GM21447 (cell line): ENCODE results near the gene ARHGAP1.

Experiments
- ATAC-seq: cut with Tn5 transposase; IDR thresholded peaks from one replicate; pipeline ENCODE4 v1.9.1; 2021; ENCODE audit not compliant: unreplicated experiment

Gene ARHGAP1

DNA sequence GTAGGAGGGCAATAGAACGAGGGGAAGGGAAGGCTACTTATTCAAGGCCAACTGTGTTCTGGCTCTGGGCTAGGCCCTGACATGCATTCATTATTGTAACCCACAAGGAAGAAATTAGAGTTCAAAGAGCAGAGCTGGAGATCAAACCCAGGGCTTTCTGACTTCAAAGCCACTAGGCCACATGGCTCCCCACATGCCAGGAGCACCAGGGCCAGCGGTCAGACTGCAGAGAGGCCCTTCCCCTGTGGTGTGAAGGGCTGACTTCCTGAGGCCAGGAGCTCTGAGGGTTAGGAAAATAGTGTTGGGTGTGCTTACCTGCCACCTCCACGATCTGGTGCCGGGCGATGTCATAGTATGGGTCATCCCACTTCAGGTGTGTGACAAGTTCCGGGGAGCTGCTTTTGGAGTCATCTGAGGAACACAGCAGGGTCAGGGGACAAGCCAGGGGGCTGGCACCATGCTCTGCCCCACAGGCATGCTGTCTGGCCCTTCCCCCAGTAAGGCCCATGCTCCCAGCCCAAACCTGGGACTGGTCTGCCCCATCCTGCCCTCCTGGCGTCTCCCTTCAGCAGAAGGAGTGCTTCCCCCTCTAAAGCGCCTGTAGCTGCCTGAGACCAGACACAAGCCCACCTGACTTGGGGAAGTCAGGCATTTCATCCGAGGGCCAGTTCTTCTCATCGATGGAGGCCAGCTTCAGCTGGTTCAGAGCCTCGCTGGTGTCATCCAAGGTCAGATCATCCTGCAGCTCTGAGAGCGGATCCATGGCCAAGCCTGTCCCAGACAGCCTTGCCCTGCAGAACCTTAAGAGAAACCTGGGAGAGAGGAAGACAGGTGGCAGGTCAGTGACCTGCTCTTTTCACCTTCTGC, 4.8 kb downstream of the ARHGAP1 start:
- no peak for ATAC-seq

DNA sequence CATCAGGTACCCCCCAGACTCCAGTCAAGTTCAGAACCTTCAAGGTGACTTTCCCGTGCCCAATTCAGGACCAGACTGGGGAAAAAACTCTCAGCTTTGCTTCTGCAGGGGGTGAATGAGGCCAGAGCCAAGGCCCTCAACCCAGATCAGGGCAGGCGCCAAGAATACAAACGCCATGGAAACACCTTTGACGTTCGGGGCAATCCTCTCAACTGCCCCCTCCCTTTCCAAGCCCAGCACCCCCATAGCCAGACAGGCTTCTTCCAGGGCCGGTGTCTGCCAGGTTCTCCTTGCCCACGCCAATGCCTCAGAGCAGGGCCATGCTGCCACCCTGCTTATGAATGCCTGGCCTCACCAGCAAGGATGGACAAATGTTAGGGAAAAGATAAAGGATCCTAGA, 5.8 kb downstream of the ARHGAP1 start:
- no peak for ATAC-seq

DNA sequence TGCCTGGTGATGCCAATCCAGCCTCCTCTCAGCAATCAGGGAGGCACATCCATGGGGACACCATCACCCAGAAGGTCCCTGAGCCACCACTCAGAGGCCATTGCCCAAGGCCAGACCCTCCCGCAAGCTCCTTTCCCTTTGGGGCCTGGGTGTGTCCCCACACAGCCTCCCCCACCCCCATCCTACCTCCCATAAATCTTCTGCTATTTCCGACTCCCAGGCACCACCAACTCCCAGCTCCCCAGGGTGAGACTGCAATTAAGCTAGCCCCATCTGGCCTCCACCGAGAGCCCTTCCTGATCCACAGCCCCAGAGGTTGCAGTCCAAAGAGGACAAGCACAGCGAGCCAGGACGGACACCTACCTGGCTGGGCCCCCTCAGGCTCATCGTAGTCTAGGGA, 6.3 kb downstream of the ARHGAP1 start:
- ATAC-seq: no peak

DNA sequence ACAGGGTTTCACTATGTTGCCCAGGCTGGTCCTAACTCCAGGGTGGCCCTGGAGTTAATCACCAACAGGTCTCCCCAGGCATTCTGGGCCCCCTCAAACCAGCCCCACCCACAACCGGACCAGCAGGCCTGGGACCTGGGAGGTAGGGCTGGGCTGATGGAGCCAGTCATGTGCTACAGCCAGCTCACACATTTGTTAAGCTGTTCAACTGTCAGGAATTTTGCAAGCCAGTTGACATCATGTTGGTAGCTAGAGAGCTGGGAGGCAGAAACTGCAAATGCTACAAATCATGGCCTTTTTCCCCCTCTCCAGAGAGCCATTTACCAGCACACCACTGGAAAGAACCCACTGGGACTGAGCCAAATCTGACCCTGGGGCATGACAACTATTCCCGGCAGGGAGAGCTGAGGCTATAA, 6.8 kb downstream of the ARHGAP1 start:
- ATAC-seq: no peak

DNA sequence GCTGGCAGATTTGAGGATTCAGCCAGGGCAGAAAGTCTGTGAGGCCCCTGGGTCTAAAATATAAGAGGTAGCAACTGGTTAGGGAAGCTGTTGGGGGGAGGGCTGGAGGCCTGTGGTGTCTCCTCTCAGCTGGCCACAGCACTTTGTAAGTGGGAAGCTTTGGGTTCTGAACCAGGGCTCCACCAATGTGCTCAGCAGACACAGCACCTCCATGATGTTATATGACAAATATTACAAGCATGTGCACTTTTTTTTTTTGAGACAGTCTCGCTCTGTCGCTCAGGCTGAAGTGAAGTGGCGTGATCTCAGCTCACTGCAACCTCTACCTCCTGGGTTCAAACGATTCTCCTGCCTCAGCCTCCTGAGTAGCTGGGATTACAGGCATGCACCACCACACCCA, 8.0 kb downstream of the ARHGAP1 start:
- no peak for ATAC-seq

DNA sequence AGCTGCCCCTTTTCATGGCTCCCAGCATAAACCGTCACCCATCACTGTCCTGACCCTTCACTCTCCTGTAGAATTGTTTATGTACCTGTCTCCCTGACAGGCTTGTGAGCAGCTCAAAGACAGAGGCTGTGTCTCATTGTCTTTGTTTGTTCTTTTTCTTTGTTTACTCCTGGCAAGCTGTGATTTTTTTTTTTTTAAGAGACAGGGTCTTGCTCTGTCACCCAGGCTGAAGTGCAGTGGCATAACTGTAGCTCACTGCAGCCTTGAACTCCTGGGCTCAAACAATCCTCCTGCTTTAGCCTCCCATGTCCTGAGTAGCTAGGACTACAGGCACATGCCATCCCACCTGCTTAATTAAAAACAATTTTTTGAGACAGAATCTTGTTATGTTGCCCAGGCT, 9.7 kb downstream of the ARHGAP1 start:
- no peak for ATAC-seq

DNA sequence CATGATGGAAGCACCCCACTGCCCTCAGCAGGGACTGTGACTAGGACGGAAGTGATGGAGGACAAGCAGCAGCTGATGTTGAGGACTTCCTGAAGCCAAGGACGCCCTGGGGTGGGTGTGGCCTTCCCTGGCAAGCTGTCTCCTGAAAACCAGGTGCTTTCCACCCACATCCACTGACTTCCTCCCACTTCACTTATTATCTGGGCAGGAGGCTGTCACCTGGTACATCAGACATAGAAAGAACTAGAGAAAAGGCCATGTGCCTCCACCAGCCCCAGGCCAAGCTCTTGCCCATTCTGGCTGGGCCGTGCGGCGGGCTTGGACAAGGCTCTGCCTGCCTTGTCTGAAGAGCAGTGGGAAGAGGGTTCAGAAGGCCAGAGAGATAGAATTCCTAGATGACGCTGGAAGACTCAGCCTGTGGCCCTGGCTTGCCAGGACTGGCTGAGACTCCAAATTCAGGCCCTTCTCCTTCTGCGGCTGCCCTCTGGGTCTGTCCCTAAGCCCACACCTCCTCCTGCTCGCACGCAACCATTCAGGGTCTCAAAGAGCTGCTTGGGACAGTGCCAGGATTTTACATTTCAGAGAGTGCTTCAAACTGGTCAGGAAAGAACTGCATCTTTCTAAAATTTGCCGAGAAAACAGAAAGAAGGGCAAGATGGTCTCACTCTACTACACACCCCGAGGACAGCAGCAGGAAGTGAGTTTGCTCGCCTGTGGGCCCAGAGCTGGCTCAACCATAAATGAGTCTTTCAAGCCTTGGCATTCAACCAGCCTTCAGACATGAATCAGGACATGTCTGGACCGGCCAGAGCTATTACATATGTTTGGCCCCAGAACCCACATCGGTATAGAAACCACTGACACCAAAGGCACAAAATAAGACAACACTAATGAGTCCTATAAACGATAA, 13.3 kb downstream of the ARHGAP1 start:
- ATAC-seq: no peak

DNA sequence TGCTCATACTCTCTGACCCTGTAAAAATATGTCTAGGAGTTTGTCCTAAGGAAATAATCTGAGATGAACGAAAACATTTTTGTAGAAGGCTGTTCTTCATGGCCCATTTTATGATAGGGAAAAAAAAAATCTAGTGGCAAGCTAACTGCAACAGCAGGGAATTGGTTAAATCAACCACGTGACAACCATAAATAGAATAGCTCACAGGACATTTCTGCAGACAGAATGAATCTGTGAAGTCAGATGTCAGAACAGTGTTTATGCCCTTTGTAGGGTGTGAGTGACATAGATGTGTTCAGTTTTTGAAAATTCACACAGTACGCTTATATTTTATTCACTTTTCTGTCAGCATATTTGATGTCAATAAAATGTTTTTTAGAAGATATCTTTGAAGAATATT, 16.1 kb downstream of the ARHGAP1 start:
- no peak for ATAC-seq

DNA sequence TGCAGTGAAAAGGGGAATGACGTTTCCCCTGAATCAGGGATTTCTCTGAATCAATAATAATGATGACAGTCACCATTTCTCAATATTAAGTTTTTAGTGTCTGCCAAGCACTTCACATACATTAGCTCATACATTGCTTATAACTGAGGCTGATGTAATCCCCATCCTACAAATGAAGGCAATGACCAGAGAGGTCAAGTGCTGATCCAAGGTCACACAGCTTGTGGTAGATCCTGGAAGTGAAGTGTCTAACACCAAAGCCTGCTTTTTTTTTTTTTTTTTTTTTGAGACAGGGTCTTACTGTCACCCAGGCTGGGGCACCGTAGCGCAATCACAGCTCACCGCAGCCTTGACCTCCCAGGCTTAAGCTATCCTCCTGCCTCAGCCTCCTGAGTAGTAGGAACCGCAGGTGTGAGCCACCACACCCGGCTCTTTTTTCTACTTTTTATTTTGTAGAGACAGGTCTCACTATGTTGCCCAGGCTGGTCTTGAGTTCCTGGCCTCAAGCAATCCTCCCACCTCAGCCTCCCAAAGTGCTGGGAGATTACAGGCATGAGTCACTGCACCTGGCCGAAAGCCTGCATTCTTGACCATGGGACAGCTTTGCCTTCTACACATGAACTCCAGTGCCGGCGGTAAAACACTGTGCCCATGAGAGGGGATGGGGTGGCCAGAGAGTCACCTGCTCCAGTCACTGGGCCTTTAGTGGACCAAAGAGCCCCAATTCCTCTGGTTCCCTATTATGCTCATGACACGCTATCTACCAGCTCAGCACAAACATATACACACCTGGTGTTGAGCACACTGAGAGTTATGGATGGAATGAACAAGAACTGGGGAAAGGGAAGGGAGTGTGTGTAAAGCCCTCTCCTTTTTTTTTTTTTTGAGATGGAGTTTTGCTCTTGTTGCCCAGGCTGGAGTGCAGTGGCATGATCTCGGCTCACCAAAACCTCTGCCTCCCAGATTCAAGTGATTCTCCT, 17.4 kb downstream of the ARHGAP1 start:
- no peak for ATAC-seq

DNA sequence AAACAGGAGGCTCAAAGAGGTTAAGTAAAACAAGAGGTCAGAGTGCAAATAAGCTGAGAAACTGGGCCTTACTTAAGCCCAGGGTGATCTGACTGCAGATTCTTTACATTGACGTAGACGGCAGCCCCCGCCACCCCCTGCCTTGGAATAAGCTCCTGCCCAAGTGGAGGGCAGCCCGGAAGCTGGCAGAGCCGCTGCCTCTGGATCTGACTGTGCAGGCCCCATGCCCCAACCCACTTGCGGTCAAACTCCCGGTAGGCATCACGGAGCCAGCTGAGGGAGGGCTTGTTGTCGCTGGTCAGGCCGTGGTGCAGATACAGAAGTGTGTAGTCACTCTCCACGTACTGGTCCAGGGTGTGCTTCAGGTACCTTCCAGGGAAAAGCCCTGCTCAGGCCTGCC, 18.6 kb downstream of the ARHGAP1 start:
- ATAC-seq: no peak

DNA sequence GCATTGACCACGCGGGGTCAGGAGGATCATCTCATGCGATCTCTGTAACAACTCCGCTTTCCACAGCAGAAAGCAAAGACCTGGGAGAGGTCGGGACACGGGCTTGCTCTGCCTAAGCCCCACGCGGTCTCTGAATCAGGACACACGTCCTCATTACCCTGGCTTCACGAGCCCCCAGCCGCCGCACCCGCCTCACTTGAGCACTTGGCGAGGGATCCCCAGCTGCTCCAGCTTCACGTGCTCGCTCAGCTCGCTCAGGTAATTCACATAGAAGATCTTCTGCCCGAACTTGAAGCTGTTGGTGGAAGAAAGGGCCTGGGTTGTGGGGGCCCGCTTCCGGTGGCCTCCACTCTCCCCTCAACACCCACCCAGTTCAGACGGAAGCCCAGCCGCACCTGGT, 19.6 kb downstream of the ARHGAP1 start:
- ATAC-seq: no peak

DNA sequence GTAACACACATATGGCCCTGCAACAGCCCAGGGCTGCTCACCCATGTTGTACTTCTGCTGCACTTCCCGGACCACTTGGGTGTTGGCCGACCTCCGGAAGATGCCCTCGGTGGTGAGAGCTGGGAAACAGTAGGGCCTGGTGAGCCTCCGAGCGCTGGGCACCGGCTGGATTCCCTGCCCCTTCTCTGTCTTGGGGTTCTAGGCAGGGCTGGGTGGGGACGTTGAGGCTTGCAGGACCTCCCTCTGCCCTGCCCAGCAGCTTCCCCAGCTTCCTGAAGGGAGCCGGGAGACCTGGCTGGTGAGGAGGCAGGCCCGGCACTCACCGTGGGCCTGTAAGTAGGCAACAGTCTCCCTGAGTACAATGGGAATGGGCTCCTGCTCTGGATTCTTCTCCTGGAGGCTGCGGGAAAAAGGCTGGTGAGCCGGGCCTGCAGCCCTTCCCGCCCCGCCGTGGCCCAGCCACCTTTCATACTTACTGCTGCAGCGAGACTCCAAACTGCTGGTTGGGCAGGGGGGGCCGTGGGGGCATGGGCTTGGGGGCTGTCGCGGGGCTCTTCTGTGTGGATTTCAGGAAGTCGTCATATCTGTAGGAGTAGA, 20.2 kb downstream of the ARHGAP1 start:
- ATAC-seq: no peak

DNA sequence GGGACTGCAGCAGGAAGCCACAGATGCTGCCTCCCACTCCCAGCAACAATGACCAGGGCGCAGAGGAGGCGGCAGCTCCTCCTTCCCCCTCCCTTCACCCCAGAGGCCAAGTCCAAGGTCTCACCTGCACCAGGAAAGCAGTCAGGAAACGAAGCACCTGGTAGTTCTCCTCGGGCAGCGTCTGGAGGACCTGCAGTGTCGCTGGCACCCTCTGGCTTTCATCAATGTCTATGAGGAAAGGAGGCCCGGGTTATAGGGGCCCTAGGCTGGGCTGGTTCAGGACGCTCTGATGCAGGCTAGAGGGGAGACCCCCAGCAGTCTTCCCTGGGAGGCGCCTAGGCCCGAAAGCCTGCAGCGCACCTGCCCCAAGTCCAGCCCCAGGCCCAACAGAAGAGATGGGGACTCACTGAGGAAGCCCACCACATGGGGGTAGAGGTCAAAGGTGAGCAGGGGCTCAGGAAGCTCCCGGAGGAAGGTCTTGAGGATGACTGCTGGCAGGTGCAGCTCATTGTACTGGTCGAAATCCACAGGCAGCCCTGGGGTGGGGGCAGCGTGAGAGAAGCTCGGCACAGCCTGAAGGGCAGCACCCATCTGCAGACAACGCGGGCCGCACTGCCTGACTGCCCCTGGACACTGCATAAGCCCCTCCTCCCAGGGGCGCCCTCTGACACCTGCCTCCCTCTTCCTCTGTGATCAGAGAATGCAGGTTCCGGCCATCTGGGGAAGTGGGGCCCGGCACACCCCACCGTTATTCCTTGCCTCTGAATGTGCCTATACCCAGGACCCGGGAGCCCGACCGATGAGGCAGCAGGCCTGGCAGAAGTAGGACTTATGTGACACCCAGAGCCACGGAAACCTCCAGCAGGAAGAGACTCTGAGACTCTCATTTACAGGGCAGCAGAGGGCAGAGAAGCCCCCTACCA, 20.9 kb downstream of the ARHGAP1 start:
- no peak for ATAC-seq

DNA sequence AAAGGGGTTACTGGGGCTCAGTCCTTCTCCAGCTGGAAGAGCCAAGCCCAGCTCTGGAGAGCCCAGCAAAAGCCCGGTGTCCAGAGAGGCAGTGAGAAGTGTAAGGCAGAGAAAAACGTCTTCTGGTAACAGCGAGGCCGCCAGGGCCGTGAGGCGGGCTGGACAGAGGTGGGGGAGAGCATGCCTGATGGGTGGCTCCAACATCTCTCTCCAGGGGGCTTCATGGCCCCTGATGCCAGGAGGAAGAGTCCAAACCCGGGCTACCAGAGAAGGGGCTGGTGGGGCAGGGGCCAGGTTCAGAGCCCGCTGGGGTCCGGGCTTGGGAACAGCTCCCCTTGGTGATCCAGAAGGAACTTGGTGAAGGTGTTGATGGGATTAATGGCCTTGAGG, 21.7 kb downstream of the ARHGAP1 start:
- no peak for ATAC-seq

DNA sequence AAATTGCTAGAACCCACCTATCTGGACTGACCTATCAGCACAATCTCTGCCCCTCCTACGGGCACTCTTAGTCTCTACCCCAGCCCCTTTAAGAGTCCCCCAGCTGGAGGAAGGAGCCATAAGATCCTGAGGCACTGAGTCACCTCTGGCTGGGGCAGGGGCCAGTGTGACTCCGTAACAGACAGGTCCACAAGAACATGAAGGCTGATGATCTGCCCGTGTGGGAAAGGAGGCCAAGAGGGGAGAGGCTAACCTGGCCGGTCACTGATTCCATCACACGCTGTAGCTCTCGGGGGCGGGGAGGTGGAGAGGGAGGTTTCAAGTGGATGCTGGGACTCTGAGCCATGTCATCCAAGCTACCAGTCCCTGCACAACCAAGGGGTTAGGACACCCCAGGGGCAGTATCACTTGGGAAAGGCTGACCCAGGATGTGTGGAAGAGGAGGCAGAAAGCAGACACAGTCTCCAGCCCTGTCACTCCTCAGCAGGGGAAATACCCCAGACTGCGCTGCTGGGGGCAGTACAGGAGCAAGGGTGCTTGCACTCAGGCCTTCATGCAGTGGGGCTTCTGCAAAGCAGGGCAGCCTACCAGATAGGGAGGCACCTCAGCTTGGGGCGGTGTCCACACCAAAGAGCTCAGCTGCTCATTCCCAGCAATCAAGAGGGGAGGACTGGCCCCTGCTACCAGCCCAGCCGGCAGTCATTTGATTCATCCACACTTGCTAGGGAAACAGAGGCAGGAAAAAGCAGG, 22.3 kb downstream of the ARHGAP1 start:
- no peak for ATAC-seq

DNA sequence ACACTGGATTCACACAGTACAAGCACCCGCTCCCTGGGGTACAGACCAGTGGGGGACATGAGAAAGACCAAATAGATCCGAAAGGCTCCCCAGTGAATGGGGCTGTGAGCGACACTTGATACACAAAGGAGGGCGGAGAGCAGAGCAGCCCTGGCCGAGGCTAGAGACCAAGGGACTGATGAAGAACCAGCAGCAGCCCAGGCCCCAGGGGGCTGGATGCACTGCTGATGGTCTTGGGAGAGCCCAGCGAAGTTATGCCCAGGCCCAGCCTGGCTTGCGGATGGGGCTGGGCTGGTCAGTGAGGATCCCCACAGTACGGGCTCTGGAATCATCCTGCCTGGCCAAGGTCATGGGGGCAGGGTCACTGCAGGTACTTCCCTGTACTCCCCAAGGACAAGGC, 23.2 kb downstream of the ARHGAP1 start:
- no peak for ATAC-seq

DNA sequence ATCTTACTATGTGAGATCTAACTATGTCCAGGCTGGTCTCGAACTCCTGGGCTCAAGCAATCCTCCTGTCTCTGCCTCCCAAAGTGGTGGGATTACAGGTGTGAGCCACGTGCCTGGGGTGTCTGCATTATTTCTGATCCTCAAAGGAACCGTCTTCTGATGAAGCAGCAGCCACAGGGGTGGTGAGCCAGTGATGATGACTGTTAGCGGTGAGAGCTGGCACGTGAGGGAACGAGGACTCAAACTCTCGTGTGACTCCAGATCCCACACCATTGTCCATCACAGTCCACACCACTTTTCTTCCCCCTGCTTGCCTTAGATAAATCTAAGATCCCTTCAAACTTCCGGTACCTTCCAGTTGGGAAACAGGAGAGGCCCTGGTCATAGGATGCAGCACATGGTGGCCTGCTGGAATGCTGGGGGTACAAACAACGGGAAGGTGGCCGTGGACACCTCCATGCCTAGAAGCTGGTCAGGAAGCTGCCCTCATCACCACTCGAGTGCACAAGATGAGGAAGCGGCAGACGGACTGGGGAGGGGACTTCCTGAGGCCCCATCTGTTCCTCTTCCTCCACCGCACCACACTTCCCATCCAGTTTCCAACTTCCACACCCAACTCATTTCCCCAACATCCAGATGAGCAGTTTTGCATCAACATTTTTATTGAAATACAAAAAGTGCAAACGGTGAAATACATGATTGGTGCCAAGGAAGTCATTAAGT, 23.8 kb downstream of the ARHGAP1 start:
- ATAC-seq: no peak

DNA sequence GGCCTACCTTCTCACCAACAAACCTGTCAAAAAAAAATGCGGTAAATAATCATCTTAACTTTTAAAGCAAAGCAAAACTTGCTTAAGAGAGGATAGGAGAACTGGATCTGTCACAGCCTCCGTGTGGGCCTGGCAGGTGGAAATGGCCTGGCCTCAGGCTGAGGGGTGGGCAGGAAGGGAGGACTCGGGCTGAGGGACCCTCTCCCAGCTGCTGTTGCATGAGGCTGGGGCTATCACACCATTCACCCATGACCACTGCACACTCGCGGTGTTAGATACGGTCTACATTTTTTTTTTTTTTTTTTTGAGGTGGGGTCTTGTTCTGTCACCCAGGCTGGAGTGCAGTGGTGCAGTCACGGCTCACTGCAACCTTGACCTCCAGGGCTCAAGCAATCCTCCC, 24.5 kb downstream of the ARHGAP1 start:
- no peak for ATAC-seq
